ENCODE data around the gene SEMA4F.
"Not testable (repeated sequence)": the region's sequence is repeated elsewhere in the genome, so short reads cannot be mapped to it uniquely, and the experiment has no call there.

Gene SEMA4F

DNA sequence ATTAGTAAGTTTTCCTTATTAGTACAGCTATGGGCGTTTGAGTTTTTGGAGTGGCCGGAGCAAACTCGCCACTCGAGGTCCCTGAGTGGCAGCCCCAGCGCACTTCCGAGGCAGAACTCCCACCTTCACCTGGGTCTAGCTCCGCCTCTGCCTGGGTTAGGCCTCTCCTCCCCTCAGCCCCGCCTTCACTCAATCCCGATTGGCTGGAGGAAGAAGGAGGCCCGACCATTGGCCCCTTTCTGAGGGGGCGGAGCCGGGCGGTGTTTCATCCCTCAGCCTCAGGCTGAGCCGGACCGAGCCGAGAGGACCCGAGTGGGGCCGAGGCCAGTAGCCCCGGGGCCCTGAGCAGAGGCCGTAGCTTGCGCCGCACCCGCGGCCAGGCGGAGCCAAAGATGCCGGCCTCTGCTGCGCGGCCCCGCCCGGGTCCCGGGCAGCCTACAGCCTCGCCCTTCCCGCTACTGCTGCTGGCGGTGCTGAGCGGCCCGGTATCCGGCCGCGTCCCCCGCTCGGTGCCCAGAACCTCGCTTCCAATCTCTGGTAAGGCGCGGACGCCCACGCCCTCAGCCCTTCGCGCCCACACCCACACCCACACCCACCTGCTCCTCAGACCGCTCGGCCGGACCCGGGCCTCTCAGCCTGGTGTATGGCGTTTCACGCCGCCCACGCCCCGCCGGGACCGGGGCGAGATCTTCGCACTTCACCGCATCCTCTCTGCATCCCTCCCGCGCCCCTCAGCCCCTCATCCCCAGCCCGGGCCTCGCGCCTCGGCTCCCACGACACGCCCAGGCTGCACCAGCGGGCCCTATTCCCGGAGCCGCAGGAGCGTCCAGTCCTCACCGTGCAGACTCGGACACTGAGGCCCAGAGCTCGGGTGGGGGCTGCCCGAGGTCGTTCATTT, at the start of gene SEMA4F:
Gene SEMA4F, plus strand, starts transcription at position 263 of the 898 bp plus-strand sequence. Its CDS starts 130 bp downstream, at position 393.
- peak; percentile 85 to 90 for DNase-seq (ENCODE audit: low read depth in 1 of 2, low spot score in 1 of 2)

GRCh38 chr2:74606927-74607326, 47.1 kb upstream of the SEMA4F start:
- no peak for DNase-seq (ENCODE audit: low read depth in 1 of 2, low spot score in 1 of 2)

- DNase-seq (ENCODE audit: low read depth in 1 of 2, low spot score in 1 of 2): no peak
Observed at GRCh38 chr2:74617122-74617521, 36.9 kb upstream of the SEMA4F start.

DNA sequence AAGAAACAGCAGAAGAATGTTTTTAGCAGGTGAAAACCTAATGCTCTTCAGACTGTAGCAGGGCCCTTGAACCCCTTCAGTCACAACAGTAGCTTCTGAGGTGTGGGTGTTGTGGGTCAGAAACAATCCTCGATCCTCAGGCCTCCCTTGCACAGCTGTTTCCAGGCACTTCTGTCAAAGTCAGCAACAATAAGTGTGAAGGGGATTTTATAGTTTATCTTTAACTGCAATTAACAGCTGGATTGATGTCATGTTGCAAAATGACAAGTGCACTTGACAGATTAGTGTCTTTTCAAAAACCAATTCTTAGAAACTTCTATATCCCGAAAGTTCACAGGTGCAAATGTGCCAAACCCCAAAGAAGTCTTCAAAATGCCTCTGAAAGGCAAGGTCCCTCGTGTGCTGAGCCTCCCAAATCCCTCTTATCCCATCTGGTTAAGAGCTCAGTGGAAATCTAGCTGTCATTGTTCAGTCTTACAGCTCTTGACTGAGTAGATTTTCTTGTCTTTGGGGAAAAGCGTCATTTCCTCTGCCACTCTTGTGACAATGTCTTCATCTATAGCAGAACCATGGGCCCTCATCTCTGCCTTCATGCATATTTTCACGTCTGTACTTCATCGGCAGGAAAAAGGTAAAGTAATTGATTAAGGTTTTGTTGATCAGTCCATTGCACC, 35.5 kb upstream of the SEMA4F start:
- DNase-seq (ENCODE audit: low read depth in 1 of 2, low spot score in 1 of 2): no peak

DNA sequence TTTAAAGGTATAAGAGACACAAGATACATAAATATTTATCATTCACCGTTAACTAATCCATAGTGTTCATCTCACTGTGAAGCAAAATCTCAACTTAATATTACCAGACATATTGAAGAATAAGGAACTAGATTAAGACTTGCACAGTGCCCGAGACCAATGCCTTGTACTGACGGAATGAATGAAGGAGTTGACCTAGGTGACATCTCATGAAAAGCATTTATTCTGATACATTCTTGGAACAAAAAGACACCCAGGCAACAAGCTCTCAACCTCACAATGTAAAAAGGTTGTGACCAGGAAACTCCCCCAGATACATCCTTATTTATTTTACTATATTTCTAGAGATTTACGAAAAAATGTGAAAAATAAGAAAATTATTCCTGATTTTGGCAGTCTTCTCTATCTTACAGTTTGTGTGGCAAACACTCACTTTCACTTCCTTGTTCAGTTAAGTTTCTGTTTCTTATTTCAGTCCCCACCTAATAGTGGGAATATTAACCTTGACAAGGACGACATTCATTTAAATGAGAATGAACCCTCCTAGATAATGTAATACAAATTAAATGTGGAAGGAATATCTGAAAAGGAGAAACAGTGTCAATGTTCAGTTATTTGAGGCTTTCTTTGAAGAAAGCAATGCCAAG, 34.3 kb upstream of the SEMA4F start:
- no peak for DNase-seq (ENCODE audit: low read depth in 1 of 2, low spot score in 1 of 2)

- DNase-seq (ENCODE audit: low read depth in 1 of 2, low spot score in 1 of 2): no peak
Observed at GRCh38 chr2:74620671-74621070, 33.4 kb upstream of the SEMA4F start.

DNA sequence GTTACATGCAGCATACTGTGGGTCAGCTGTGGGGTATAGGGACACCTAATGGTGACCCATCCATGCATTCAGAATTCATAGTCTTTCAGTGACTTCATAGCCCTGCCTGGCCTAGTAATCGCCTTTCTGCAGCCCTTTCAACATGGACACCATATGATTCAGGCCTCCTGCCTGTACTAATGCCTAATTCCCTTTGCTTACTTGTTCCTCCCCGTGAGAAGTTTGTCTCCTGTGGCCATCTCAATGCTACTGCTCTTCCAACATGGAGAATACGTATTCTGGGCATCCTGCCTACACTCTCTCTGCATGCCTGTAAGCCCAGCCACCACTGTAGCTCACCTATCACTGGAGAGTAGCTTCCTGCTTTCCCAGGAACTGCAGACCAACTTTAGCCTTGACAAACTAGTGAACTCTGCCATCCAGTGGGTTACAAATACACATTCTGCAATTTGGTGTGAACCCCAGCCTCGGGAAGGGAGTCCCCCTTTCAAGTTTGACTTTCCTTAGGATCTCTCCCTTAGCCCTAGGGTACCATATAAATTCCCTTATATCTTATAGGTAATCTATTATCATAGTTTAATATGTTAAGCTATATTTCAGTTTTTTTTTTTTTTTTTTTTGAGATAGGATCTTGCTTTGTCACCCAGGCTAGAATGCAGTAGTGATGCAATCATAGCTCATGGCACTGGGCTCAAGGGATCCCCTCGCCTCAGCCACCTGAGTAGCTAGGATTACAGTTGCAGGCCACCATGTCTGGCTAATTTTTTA, 28.2 kb upstream of the SEMA4F start:
- no peak for DNase-seq (ENCODE audit: low read depth in 1 of 2, low spot score in 1 of 2)

DNA sequence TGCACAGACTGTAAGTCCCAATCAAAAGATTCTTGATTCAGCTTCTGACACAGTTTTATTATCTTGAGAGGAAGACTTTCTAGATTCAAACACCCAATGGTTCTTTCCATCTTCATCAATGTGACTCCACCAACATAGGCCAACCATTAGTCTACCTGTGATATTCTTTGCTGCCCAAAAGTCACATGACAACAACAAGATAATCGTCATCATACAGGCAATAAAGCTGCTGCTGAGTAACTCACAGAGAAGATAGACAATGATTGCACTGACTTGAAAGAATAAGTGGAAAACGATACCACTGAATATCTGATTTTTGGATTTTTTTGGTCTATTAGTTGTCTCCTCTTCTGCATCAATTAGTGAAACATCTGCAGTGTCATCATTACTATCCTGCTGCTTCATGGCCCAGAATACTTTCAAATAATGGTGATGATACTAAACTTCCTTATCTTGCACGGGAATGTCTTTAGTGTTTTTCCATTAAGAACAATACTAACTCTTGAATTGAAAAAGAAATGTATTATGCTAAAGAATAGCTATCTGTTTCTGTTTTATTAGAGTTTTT, 25.4 kb upstream of the SEMA4F start:
- DNase-seq (ENCODE audit: low read depth in 1 of 2, low spot score in 1 of 2): no peak

DNA sequence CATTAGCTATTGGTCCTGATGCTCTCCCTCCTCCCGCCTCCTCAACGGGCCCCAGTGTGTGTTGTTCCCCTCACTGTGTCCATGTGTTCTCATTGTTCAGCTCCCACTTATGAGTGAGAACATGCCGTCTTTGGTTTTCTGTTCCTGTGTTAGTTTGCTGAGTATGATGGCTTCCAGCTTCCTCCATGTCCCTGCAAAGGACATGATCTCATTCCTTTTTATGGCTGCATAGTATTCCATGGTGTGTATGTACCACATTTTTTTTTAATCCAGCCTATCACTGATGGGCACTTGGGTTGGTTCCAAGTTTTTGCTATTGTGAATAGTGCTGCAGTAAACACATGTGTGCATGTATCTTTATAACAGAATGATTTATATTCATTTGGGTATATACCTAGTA, 23.6 kb upstream of the SEMA4F start:
- DNase-seq (ENCODE audit: low read depth in 1 of 2, low spot score in 1 of 2): not testable (repeated sequence)

- no peak for DNase-seq (ENCODE audit: low read depth in 1 of 2, low spot score in 1 of 2)
Observed at GRCh38 chr2:74632209-74632938, 21.7 kb upstream of the SEMA4F start.

DNA sequence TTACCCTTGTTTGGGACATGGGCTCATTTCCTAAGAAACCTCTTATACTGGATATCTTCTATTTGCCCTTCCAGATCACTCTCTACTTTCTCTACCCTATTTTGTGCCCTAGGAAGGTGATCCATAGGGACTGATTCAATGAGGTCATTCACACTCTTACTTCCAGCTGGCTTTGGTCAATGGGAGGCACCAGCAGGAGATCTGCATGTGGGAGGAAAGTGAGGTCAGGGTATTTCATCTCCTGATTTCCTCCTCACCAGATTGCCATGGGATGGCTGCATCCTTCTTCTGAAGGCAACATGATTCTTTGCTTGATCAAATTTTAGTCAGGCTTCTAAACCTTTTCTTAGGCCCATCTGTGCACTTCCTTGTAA, 21.1 kb upstream of the SEMA4F start:
- no peak for DNase-seq (ENCODE audit: low read depth in 1 of 2, low spot score in 1 of 2)

DNA sequence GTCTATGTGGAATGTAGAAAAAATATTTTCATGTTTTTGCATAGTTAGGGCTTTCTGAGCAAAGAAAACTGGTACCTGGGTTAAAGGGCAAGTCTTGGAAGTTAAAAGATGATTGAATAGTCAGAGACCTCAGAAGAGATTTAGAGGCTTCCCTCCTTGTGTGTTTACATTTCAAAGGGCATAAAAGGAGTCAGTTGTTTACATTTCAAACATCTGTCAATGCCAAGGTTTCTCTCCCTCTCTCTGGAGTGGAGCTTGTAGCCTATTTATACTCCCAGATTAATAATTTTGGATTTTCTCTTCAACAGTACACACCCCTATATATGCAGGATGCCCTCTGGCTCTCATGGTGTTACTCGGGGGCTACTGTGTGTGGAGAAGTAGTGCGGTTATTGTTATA, 14.5 kb upstream of the SEMA4F start:
- DNase-seq (ENCODE audit: low read depth in 1 of 2, low spot score in 1 of 2): no peak

DNA sequence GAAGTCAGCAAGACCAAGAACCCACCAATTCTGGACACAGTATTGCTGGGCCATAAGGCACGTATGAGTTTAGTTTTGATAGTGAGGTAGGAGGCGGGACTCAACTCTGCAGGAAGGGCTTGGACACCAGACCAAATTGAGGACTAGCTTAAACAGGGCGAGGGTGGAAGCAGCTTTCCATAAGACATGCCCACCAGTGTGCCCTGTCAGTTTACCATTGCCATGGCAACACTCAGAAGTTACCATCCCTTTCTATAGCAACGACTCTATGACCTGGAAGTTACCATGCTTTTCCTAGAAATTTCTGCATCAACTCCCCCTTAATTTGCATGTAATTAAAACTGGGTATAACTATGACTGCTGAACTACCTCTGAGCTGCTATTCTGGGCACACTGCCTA, 8.7 kb upstream of the SEMA4F start:
- no peak for DNase-seq (ENCODE audit: low read depth in 1 of 2, low spot score in 1 of 2)

DNA sequence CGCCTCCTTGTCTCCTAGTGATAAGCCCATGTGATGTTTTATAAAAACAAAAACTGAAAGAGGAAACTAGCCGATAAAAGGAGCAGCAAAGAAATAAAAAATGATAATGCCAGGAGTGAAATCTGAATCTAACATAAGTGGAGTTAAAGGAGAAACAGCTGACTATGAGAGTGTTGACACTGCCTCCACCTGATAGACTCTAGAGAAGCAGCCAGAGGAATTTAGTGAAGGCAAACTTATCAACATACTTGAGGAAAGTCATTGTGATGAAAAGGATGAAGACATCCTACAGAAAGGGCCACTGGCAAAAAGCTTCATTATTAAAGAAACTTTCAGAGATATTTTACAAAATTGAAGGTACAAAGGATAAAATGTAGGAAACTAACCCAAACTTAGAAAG, 7.8 kb upstream of the SEMA4F start:
- no peak for DNase-seq (ENCODE audit: low read depth in 1 of 2, low spot score in 1 of 2)

DNA sequence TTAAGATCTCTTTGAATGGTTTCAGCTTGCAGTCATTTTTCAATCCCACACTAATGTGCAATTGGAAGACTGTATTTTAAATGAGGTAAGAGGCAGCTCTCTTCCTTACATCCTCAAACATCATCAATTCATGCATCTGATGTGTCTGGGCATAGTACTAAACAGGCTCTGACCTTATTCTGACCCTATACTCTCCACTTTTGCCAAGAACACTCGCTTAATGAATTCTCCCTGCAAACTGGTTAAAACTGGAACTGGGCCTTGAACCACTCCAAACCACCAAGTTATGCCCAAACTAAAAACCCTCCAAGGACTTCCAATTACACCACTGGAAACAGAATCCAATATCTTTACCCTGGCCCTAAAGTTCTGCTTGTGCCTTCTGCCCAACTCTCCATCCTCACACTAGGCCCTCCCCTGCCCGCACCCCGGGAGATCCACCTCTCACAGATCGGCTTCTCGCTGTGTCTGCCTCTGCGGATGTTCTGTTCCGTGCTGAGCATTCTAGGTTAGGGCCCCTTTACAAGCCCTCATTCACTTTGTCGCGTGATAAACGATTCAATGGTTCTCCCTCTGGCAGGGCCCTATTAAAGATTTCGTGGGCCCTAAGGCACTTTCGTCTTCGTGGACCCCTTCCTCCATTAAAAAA, 7.1 kb upstream of the SEMA4F start:
- no peak for DNase-seq (ENCODE audit: low read depth in 1 of 2, low spot score in 1 of 2)

DNA sequence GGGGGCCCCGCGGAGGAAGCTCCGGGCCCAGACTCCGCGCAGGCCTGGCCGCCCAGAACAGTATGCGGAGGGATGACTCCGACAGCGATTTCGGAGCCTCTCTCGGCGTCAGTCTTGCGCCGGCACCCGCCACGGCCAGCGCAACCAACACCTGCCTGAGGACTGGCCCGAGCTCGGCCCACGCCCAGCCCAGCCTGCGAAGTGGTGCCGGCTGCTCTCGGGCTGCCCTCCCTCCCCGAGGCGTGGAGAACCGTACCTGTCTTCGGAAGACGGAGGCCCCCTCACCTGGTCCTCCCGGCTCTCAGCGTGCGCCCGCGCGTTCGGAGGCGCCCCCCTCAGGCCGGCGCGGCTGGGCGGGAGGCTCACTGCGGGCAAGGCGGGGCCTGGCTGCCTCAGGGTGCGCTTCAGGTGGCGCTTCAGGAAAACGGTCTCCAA, 6.0 kb upstream of the SEMA4F start, which contains the start of gene M1AP:
Gene M1AP, minus strand, starts transcription at position 322 of the 435 bp plus-strand sequence. CDS start 8,055 bp downstream, outside the sequence.
- no peak for DNase-seq (ENCODE audit: low read depth in 1 of 2, low spot score in 1 of 2)

- no peak for DNase-seq (ENCODE audit: low read depth in 1 of 2, low spot score in 1 of 2)
Observed at GRCh38 chr2:74653589-74653984, 460 bp upstream of the SEMA4F start.

GRCh38 chr2:74655579-74655978, 1.5 kb downstream of the SEMA4F start:
- DNase-seq (ENCODE audit: low read depth in 1 of 2, low spot score in 1 of 2): no peak

DNA sequence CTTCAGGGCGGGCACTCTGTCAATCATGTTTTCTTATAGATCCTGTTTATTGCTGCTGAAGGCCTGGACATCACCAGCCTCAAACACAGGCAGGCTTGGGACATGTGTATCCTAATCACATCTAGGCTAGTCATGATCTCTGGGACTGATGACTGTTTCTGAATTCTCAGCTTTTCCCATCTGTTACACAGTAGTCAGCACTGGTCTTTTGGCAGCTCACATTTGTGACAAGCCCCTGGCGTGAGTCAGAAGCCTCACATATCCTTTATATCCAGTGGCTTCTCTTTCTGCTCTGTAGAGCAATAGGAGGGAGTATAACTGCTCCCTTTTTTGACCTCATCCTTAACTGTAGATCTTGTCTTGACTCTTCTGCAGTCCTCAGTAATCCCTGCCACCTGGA, 4.5 kb downstream of the SEMA4F start:
- no peak for DNase-seq (ENCODE audit: low read depth in 1 of 2, low spot score in 1 of 2)

GRCh38 chr2:74659462-74659861, 5.4 kb downstream of the SEMA4F start:
- no peak for DNase-seq (ENCODE audit: low read depth in 1 of 2, low spot score in 1 of 2)

Measured in stimulated activated CD4-positive, alpha-beta T cell treated with anti-CD3 and anti-CD28 coated beads, Interleukin-15, amount 100 ng/mL, for 1 hour (primary cell).